OCI-LY3 (cell line): ENCODE measurements around the gene IDH3G.

Experiments
- H2AFZ ChIP-seq: fragments of 200-600, 300-600 bp; shearing (Covaris generic); 2 replicates; pipeline ENCODE4 v1.6.0; 2014; ENCODE audit warnings: antibody characterized with exemption, low read depth, low read length
- H3K27ac ChIP-seq: fragments of 200-600, 300-600 bp; sonication (generic); 2 replicates; pipeline ENCODE4 v1.5.1; 2014; ENCODE audit warnings: mild to moderate bottlenecking, low read length, moderate library complexity, mixed read lengths
- H3K27me3 ChIP-seq: fragments of 200-600, 300-600 bp; sonication (generic); 2 replicates; pipeline ENCODE4 v1.6.1; 2014; ENCODE audit warnings: low read depth, low read length, mixed read lengths
- H3K36me3 ChIP-seq: fragments of 200-600, 300-600 bp; sonication (generic); replicated peaks from 2 replicates; pipeline ENCODE3; 2014; ENCODE audit warnings: low read depth, low read length, mixed read lengths
- H3K4me1 ChIP-seq: fragments of 300-600, 200-600 bp; sonication (generic); 2 replicates; pipeline ENCODE4 v1.6.1; 2014; ENCODE audit warnings: low read length, mixed read lengths
- H3K4me2 ChIP-seq: fragments of 200-600, 300-600 bp; sonication (generic); 2 replicates; pipeline ENCODE4 v1.6.1; 2014; ENCODE audit warnings: low read length, mixed read lengths
- H3K4me3 ChIP-seq: fragments of 300-600, 200-600 bp; sonication (generic); 2 replicates; pipeline ENCODE4 v1.5.1; 2014; ENCODE audit warnings: antibody characterized with exemption, mild to moderate bottlenecking, low read length, moderate library complexity
- H3K79me2 ChIP-seq: fragments of 300-600, 200-600 bp; shearing (Covaris generic); 2 replicates; pipeline ENCODE4 v1.6.1; 2014; ENCODE audit warnings: mild to moderate bottlenecking, low read length, mixed read lengths
- H3K9ac ChIP-seq: fragments of 300-600, 200-600 bp; shearing (Covaris generic); 2 replicates; pipeline ENCODE4 v1.6.0; 2014; ENCODE audit warnings: mild to moderate bottlenecking, low read length, moderate library complexity
- H3K9me3 ChIP-seq: fragments of 200-600, 300-600 bp; shearing (Covaris generic); 2 replicates; pipeline ENCODE4 v1.6.1; 2014; ENCODE audit warnings: low read length, mixed read lengths; ENCODE audit not compliant: insufficient read depth
- H4K20me1 ChIP-seq: fragments of 200-600, 300-600 bp; sonication (generic); 2 replicates; pipeline ENCODE4 v1.6.1; 2016; ENCODE audit warnings: low read length, mixed read lengths; ENCODE audit not compliant: insufficient read depth
- EZH2phosphoT487 ChIP-seq: fragments of 200-600 bp; shearing (Covaris generic); IDR thresholded peaks from 2 replicates; pipeline ENCODE4 v1.6.1; 2018; ENCODE audit warnings: antibody characterized with exemption, mixed run types, low read depth
- TF ChIP-seq, protein P1 (sequence below): fragments of 200-600, 300-600 bp; sonication (generic); IDR thresholded peaks from 2 replicates; pipeline ENCODE4 v1.5.1; 2014; ENCODE audit warnings: antibody characterized with exemption, low read length, low read depth

The IDH3G gene

GRCh38 chrX:153828723-153829548 lies 34.8 kb upstream of the IDH3G start:
- Histone ChIP-seq H3K4me3 (no peak overlapping the region), H3K79me2 (no peaks in the 10 kb centered on the region), H2AFZ (no peak overlapping the region), H4K20me1 (no peaks in the 10 kb centered on the region), H3K27ac (no peak overlapping the region), H3K9me3 (no peaks in the 10 kb centered on the region), H3K4me1 (no peaks in the 10 kb centered on the region), H3K36me3 (no peaks in the 10 kb centered on the region), H3K27me3 (peaks cover 6% of the 10 kb centered on the region; the same call in 1 of the 2 replicates), H3K9ac (no peak overlapping the region), H3K4me2 (no peak overlapping the region)
- no peak for TF ChIP-seq EZH2phosphoT487
- TF ChIP-seq, protein P1, sequence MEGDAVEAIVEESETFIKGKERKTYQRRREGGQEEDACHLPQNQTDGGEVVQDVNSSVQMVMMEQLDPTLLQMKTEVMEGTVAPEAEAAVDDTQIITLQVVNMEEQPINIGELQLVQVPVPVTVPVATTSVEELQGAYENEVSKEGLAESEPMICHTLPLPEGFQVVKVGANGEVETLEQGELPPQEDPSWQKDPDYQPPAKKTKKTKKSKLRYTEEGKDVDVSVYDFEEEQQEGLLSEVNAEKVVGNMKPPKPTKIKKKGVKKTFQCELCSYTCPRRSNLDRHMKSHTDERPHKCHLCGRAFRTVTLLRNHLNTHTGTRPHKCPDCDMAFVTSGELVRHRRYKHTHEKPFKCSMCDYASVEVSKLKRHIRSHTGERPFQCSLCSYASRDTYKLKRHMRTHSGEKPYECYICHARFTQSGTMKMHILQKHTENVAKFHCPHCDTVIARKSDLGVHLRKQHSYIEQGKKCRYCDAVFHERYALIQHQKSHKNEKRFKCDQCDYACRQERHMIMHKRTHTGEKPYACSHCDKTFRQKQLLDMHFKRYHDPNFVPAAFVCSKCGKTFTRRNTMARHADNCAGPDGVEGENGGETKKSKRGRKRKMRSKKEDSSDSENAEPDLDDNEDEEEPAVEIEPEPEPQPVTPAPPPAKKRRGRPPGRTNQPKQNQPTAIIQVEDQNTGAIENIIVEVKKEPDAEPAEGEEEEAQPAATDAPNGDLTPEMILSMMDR = no peak

GRCh38 chrX:153828308-153828707 lies 34.1 kb upstream of the IDH3G start:
- no peak for TF ChIP-seq EZH2phosphoT487
- TF ChIP-seq, protein P1 = no peak
- no peaks in the 10 kb centered on the region for H3K79me2 ChIP-seq
- H3K36me3 ChIP-seq = no peaks in the 10 kb centered on the region
- H3K27me3 ChIP-seq = peaks cover 6% of the 10 kb centered on the region; the same call in 1 of the 2 replicates
- H3K9ac ChIP-seq = no peak overlapping the region
- H3K4me3 ChIP-seq = no peak overlapping the region
- no peaks in the 10 kb centered on the region for H4K20me1 ChIP-seq
- no peak overlapping the region for H2AFZ ChIP-seq
- no peak overlapping the region for H3K4me2 ChIP-seq
- no peaks in the 10 kb centered on the region for H3K4me1 ChIP-seq
- no peaks in the 10 kb centered on the region for H3K9me3 ChIP-seq
- no peak overlapping the region for H3K27ac ChIP-seq

GRCh38 chrX:153827903-153828302 lies 33.7 kb upstream of the IDH3G start:
- Histone ChIP-seq H2AFZ (no peak overlapping the region), H3K27ac (no peak overlapping the region), H3K9ac (no peak overlapping the region), H3K36me3 (no peaks in the 10 kb centered on the region), H3K9me3 (no peaks in the 10 kb centered on the region), H3K4me3 (no peak overlapping the region), H4K20me1 (no peaks in the 10 kb centered on the region), H3K4me2 (no peak overlapping the region), H3K27me3 (peaks cover 6% of the 10 kb centered on the region; the same call in 1 of the 2 replicates), H3K79me2 (no peaks in the 10 kb centered on the region), H3K4me1 (no peaks in the 10 kb centered on the region)
- no peak for TF ChIP-seq EZH2phosphoT487
- TF ChIP-seq, protein P1 = no peak

- Histone ChIP-seq H3K4me2 (no peak overlapping the region), H3K4me3 (no peak overlapping the region), H3K27ac (no peak overlapping the region), H4K20me1 (no peaks in the 10 kb centered on the region), H3K36me3 (no peaks in the 10 kb centered on the region), H3K4me1 (no peaks in the 10 kb centered on the region), H3K79me2 (no peaks in the 10 kb centered on the region), H3K9ac (no peak overlapping the region), H3K27me3 (peaks cover 6% of the 10 kb centered on the region; the same call in 1 of the 2 replicates), H3K9me3 (no peaks in the 10 kb centered on the region), H2AFZ (no peak overlapping the region)
- TF ChIP-seq EZH2phosphoT487 = no peak
- TF ChIP-seq, protein P1 = no peak
These were observed 32.8 kb upstream of the IDH3G start for GRCh38 chrX:153827016-153827415.
